ENCODE data around the gene SLCO2B1. TPM values are rescaled to one million over a fixed set of nuclear protein-coding genes. Genes with fewer than 3 reads are reported as not detected.

SLCO2B1 gene
- total and polyA plus RNA-seq, 2 experiments from 2014 or later, result not detected

DNA sequence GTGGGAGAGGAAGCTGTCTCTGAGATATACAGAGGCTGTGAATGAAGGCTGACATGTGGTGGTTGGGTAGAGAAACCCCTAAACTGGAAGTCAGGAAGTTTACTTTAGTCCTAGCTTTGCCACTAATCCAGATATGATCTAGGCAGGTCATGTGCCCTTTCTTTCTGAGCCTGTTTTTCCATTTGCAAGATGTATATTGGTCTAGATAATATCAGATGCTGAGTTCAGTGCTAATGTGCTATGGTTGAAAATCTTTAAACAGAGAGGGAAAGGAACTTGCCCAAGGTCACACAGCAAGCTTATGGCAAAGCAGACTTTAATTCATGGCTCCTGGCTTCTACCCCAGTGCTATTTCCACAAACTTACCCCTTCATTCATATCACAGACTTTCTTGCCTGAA, 63.9 kb downstream of the SLCO2B1 start:
- Histone ChIP-seq H3K36me3 (ENCODE audit: insufficient read depth) (no peaks in the 10 kb centered on the region), H2AFZ (no peak overlapping the region), H3K27ac (ENCODE audit: low read depth) (no peak overlapping the region), H3K9me2 (ENCODE audit: insufficient read depth) (no peaks in the 10 kb centered on the region), H3K79me2 (replicated peaks; ENCODE audit: insufficient read depth) (no peaks in the 10 kb centered on the region), H3F3A (replicated peaks; ENCODE audit: low read depth) (no peaks in the 10 kb centered on the region), H3K4me1 (ENCODE audit: insufficient read depth) (no peaks in the 10 kb centered on the region), H3K4me2 (no peak overlapping the region), H4K20me1 (replicated peaks; ENCODE audit: insufficient read depth) (peaks cover 3% of the 10 kb centered on the region; the same call in 1 of the 2 replicates), H3K4me3 (no peak overlapping the region), H3K27me3 (ENCODE audit: insufficient read depth) (no peaks in the 10 kb centered on the region)
- no peak for ATAC-seq
- TF ChIP-seq EZH2 (IDR thresholded peaks at IDR 0.05; ENCODE audit: low read depth, unreplicated experiment) (no peak), EZH2phosphoT487 (IDR thresholded peaks at IDR 0.05; ENCODE audit: unreplicated experiment) (no peak), ZNF331 (CRISPR knock-in tag; IDR thresholded peaks at IDR 0.05; ENCODE audit: low read depth) (no peak)
- peaks cover 5% of the 10 kb centered on the region; the same call in 1 of the 3 replicates for H3K4me1 Mint-ChIP-seq
- H3K9me3 Mint-ChIP-seq, result no peaks in the 10 kb centered on the region
- H3K27me3 Mint-ChIP-seq (ENCODE audit: insufficient read depth, low read depth, poor library complexity), result peaks cover 7% of the 10 kb centered on the region
- no peaks in the 10 kb centered on the region for H3K36me3 Mint-ChIP-seq (ENCODE audit: low read depth)
- H3K4me3 Mint-ChIP-seq, result no peak overlapping the region
- H3K27ac Mint-ChIP-seq, result no peak overlapping the region
- DNase-seq (ENCODE audit: low spot score), result no peak

DNA sequence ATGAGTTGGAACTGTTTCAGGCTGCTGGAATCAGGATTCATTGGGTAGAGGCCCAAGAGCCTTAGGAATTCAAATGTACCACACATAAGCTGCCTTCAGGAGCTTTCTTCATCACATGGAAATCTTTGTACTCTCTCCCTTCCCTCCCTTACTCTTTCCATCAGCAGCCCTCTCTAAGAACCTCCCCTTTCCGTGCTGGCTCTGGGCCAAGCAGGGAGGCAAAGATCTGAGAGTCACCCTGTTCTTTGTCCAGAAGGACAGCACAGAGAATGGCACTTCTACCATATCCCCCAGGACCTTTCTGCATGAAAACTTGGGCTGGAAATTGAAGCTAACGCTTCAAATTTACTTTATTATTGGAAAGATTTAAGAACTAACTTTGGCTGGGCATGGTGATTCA, 69.0 kb downstream of the SLCO2B1 start:
- H3K4me3 ChIP-seq, result no peak overlapping the region
- ATAC-seq, result no peak

DNA sequence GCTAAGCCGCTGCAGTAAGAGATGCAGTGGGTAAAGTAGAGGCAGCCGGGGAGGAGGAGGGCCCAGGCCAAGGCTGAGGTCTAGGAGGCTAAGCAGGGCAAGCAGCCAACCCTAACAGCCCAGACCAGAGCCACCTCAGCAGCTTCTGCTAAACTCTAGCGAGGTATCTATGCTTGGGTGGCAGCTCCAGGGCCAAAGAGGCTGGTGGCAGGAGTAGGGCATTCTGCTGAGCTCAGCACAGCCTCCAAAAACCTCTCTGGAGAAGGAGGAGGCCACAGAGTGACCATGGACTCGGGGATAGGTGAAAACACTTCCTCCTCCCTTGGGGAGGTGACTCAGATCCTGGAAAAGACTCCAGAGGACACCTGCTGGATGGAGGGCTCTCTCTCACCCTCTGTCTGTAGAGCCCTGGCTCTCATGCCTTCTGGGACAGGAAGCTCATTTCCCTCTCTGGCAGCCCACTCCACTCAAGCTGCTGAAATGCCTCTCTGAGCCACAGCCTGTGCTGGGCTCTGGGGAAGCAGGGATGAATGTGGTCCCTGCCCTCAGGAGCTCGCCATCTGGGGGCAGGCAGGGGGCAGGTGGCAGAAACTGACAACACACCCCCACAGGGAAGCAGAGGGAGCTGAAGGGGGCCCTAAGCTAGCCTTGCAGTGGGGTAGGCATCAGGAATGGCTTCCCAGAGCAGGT, 73.2 kb downstream of the SLCO2B1 start:
- Histone ChIP-seq H3K4me1 (ENCODE audit: insufficient read depth) (no peaks in the 10 kb centered on the region), H3K9me2 (ENCODE audit: insufficient read depth) (no peaks in the 10 kb centered on the region), H3K79me2 (replicated peaks; ENCODE audit: insufficient read depth) (no peaks in the 10 kb centered on the region), H3F3A (replicated peaks; ENCODE audit: low read depth) (no peaks in the 10 kb centered on the region), H2AFZ (no peak overlapping the region), H3K36me3 (ENCODE audit: insufficient read depth) (no peaks in the 10 kb centered on the region), H3K4me3 (no peak overlapping the region), H3K4me2 (no peak overlapping the region), H3K27me3 (ENCODE audit: insufficient read depth) (no peaks in the 10 kb centered on the region), H4K20me1 (replicated peaks; ENCODE audit: insufficient read depth) (0 out of 2 replicates have a peak, but pooled peaks cover 8% of the 10 kb centered on the region), H3K27ac (ENCODE audit: low read depth) (no peak overlapping the region)
- H3K36me3 Mint-ChIP-seq (ENCODE audit: low read depth), result no peaks in the 10 kb centered on the region
- no peak overlapping the region for H3K4me3 Mint-ChIP-seq
- H3K4me1 Mint-ChIP-seq, result peaks cover 5% of the 10 kb centered on the region; the same call in 2 of the 3 replicates
- DNase-seq (ENCODE audit: low spot score), result peak; percentile 24
- H3K9me3 Mint-ChIP-seq, result no peaks in the 10 kb centered on the region
- no peak overlapping the region for H3K27ac Mint-ChIP-seq
- H3K27me3 Mint-ChIP-seq (ENCODE audit: insufficient read depth, low read depth, poor library complexity), result peaks cover 3% of the 10 kb centered on the region
- ATAC-seq, result peak; percentile 80
- TF ChIP-seq, protein P1, sequence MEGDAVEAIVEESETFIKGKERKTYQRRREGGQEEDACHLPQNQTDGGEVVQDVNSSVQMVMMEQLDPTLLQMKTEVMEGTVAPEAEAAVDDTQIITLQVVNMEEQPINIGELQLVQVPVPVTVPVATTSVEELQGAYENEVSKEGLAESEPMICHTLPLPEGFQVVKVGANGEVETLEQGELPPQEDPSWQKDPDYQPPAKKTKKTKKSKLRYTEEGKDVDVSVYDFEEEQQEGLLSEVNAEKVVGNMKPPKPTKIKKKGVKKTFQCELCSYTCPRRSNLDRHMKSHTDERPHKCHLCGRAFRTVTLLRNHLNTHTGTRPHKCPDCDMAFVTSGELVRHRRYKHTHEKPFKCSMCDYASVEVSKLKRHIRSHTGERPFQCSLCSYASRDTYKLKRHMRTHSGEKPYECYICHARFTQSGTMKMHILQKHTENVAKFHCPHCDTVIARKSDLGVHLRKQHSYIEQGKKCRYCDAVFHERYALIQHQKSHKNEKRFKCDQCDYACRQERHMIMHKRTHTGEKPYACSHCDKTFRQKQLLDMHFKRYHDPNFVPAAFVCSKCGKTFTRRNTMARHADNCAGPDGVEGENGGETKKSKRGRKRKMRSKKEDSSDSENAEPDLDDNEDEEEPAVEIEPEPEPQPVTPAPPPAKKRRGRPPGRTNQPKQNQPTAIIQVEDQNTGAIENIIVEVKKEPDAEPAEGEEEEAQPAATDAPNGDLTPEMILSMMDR (conservative IDR thresholded peaks at IDR 0.05; ENCODE audit: low read depth in 2 of 2), result peak in 1 of 2 experiments; percentile 26; a peak in 2 of 4 replicates
- no peak for TF ChIP-seq ZNF114 (CRISPR knock-in tag; IDR thresholded peaks at IDR 0.05)

More for the DNA sequence above, 69.0 kb downstream of the SLCO2B1 start:
- TF ChIP-seq CREB1 (CRISPR knock-in tag; IDR thresholded peaks at IDR 0.05; ENCODE audit: low read depth), result no peak
- no peak for TF ChIP-seq EZH2phosphoT487 (IDR thresholded peaks at IDR 0.05; ENCODE audit: unreplicated experiment)
- no peak for TF ChIP-seq NANOG (IDR thresholded peaks at IDR 0.05; ENCODE audit: borderline replicate concordance)
- TF ChIP-seq ZNF331 (CRISPR knock-in tag; IDR thresholded peaks at IDR 0.05; ENCODE audit: low read depth), result no peak
- Histone ChIP-seq H3F3A (replicated peaks; ENCODE audit: low read depth) (no peaks in the 10 kb centered on the region), H3K4me1 (ENCODE audit: insufficient read depth) (no peaks in the 10 kb centered on the region), H3K9me2 (ENCODE audit: insufficient read depth) (no peaks in the 10 kb centered on the region), H3K36me3 (ENCODE audit: insufficient read depth) (no peaks in the 10 kb centered on the region), H3K79me2 (replicated peaks; ENCODE audit: insufficient read depth) (no peaks in the 10 kb centered on the region), H4K20me1 (replicated peaks; ENCODE audit: insufficient read depth) (0 out of 2 replicates have a peak, but pooled peaks cover 8% of the 10 kb centered on the region), H3K27ac (ENCODE audit: low read depth) (no peak overlapping the region), H2AFZ (no peak overlapping the region), H3K27me3 (ENCODE audit: insufficient read depth) (no peaks in the 10 kb centered on the region), H3K4me2 (no peak overlapping the region)
- Mint-ChIP-seq H3K9me3 (no peaks in the 10 kb centered on the region), H3K4me1 (peaks cover 5% of the 10 kb centered on the region), H3K27ac (no peak overlapping the region), H3K27me3 (ENCODE audit: insufficient read depth, low read depth, poor library complexity) (peaks cover 9% of the 10 kb centered on the region), H3K4me3 (no peak overlapping the region), H3K36me3 (ENCODE audit: low read depth) (no peaks in the 10 kb centered on the region)
- no peak for DNase-seq (ENCODE audit: low spot score)
